IgD-negative memory B cell (primary cell): ENCODE results near the gene CCDC57. TPM values are rescaled to one million over a fixed set of nuclear protein-coding genes. Genes with fewer than 3 reads are reported as not detected.
A peak's percentile ranks its signal among the peaks of the same experiment; 100 is the strongest.
"Not testable (repeated sequence)": the region's sequence is repeated elsewhere in the genome, so short reads cannot be mapped to it uniquely, and the experiment has no call there.

Experiments
- H3K27ac Mint-ChIP-seq, 3 donors: one replicate each; pipeline ENCODE4 v1.8.0; 2020 to 2022; ENCODE audit warnings: mild to moderate bottlenecking in 3 of 3, mixed read lengths in 3 of 3, moderate library complexity in 1 of 3
- H3K27me3 Mint-ChIP-seq: one replicate; pipeline ENCODE4 v1.8.0; 2021; ENCODE audit warnings: mixed read lengths
- H3K36me3 Mint-ChIP-seq: one replicate; pipeline ENCODE4 v1.8.0; 2020; ENCODE audit warnings: mild to moderate bottlenecking, mixed read lengths
- H3K4me1 Mint-ChIP-seq, 3 donors: one replicate each; pipeline ENCODE4 v1.8.0; 2020 to 2022; ENCODE audit warnings: mixed read lengths in 3 of 3, mild to moderate bottlenecking in 1 of 3
- H3K4me3 Mint-ChIP-seq, 4 donors: one replicate each; pipeline ENCODE4 v1.8.0; 2020 to 2022; ENCODE audit warnings: mild to moderate bottlenecking in 4 of 4, mixed read lengths in 4 of 4, moderate library complexity in 3 of 4
- H3K9me3 Mint-ChIP-seq, 3 donors: one replicate each; pipeline ENCODE4 v1.8.0; 2020 to 2021; ENCODE audit warnings: mixed read lengths in 3 of 3, mild to moderate bottlenecking in 1 of 3
- polyA plus RNA-seq: library from polyadenylated mRNA; unstranded; fragments of 300-500 nt; fragmentation: Illumina TruSeq; gene quantifications from one replicate; pipeline ENCODE4 v1.2.3, GENCODE V29; 2021

The CCDC57 gene
- polyA plus RNA-seq, 1 donor from 2014 or later, result 34.1 TPM

- Mint-ChIP-seq H3K4me3 (no peak overlapping the region), H3K27ac (no peak overlapping the region), H3K27me3 (no peaks in the 10 kb centered on the region), H3K36me3 (peaks cover 2% of the 10 kb centered on the region), H3K4me1 (no peaks in the 10 kb centered on the region), H3K9me3 (no peaks in the 10 kb centered on the region)
Measured at GRCh38 chr17:82146663-82147654, 65.7 kb downstream of the CCDC57 start.

GRCh38 chr17:82145550-82146155 is 67.0 kb downstream of the CCDC57 start:
- H3K27me3 Mint-ChIP-seq, result no peaks in the 10 kb centered on the region
- H3K4me1 Mint-ChIP-seq, result no peaks in the 10 kb centered on the region
- no peaks in the 10 kb centered on the region for H3K9me3 Mint-ChIP-seq
- H3K36me3 Mint-ChIP-seq, result peaks cover 4% of the 10 kb centered on the region
- no peak overlapping the region for H3K4me3 Mint-ChIP-seq
- H3K27ac Mint-ChIP-seq, result peak overlapping the region in 1 of 3 donors; percentile 71

GRCh38 chr17:82143333-82143732 is 69.3 kb downstream of the CCDC57 start:
- Mint-ChIP-seq H3K9me3 (no peaks in the 10 kb centered on the region), H3K4me1 (no peaks in the 10 kb centered on the region), H3K27me3 (no peaks in the 10 kb centered on the region), H3K27ac (no peak overlapping the region), H3K36me3 (peaks cover 4% of the 10 kb centered on the region), H3K4me3 (no peak overlapping the region)

GRCh38 chr17:82139961-82140360 is 72.7 kb downstream of the CCDC57 start:
- not testable (repeated sequence) for H3K4me3 Mint-ChIP-seq, H3K9me3 Mint-ChIP-seq, H3K27ac Mint-ChIP-seq, H3K36me3 Mint-ChIP-seq, H3K4me1 Mint-ChIP-seq, H3K27me3 Mint-ChIP-seq

GRCh38 chr17:82138511-82138992 is 74.1 kb downstream of the CCDC57 start:
- Mint-ChIP-seq H3K36me3 (peaks cover 2% of the 10 kb centered on the region), H3K27me3 (no peaks in the 10 kb centered on the region), H3K4me3 (no peak overlapping the region), H3K4me1 (no peaks in the 10 kb centered on the region), H3K27ac (no peak overlapping the region), H3K9me3 (no peaks in the 10 kb centered on the region)

- Mint-ChIP-seq H3K9me3 (no peaks in the 10 kb centered on the region), H3K4me3 (peak overlapping the region in 1 of 4 donors; percentile 7), H3K36me3 (no peaks in the 10 kb centered on the region), H3K27me3 (no peaks in the 10 kb centered on the region), H3K4me1 (no peaks in the 10 kb centered on the region), H3K27ac (no peak overlapping the region)
Measured at GRCh38 chr17:82134101-82134500, 78.5 kb downstream of the CCDC57 start.

- H3K27me3 Mint-ChIP-seq, H3K36me3 Mint-ChIP-seq, H3K4me1 Mint-ChIP-seq, H3K27ac Mint-ChIP-seq, H3K9me3 Mint-ChIP-seq: not testable (repeated sequence)
- H3K4me3 Mint-ChIP-seq, result peak overlapping the region in 1 of 4 donors; percentile 3
Measured at GRCh38 chr17:82133166-82133953, 79.3 kb downstream of the CCDC57 start.

- H3K27me3 Mint-ChIP-seq, result no peaks in the 10 kb centered on the region
- no peak overlapping the region for H3K4me3 Mint-ChIP-seq
- peak overlapping the region in 1 of 3 donors; percentile 82 for H3K27ac Mint-ChIP-seq
- H3K36me3 Mint-ChIP-seq, result no peaks in the 10 kb centered on the region
- H3K9me3 Mint-ChIP-seq, result no peaks in the 10 kb centered on the region
- no peaks in the 10 kb centered on the region for H3K4me1 Mint-ChIP-seq
Measured at GRCh38 chr17:82129095-82129494, 83.5 kb downstream of the CCDC57 start.

GRCh38 chr17:82128287-82128686 is 84.4 kb downstream of the CCDC57 start:
- Mint-ChIP-seq H3K9me3 (no peaks in the 10 kb centered on the region), H3K4me3 (no peak overlapping the region), H3K27ac (peak overlapping the region in 1 of 3 donors; percentile 43), H3K36me3 (no peaks in the 10 kb centered on the region), H3K27me3 (no peaks in the 10 kb centered on the region), H3K4me1 (no peaks in the 10 kb centered on the region)

- Mint-ChIP-seq H3K9me3 (no peaks in the 10 kb centered on the region), H3K27me3 (no peaks in the 10 kb centered on the region), H3K27ac (peak overlapping the region in 2 of 3 donors; percentile 43 to 46), H3K36me3 (no peaks in the 10 kb centered on the region), H3K4me3 (no peak overlapping the region), H3K4me1 (no peaks in the 10 kb centered on the region)
Measured at GRCh38 chr17:82127704-82128103, 84.9 kb downstream of the CCDC57 start.

GRCh38 chr17:82127315-82127595 is 85.4 kb downstream of the CCDC57 start:
- Mint-ChIP-seq H3K27ac (peak overlapping the region in 1 of 3 donors; percentile 78), H3K36me3 (no peaks in the 10 kb centered on the region), H3K27me3 (no peaks in the 10 kb centered on the region), H3K4me1 (no peaks in the 10 kb centered on the region), H3K9me3 (no peaks in the 10 kb centered on the region), H3K4me3 (no peak overlapping the region)

GRCh38 chr17:82126556-82127314 is 85.9 kb downstream of the CCDC57 start:
- Mint-ChIP-seq H3K27ac (peak overlapping the region; percentile 54 to 78 (median 78)), H3K36me3 (no peaks in the 10 kb centered on the region), H3K4me1 (no peaks in the 10 kb centered on the region), H3K27me3 (no peaks in the 10 kb centered on the region), H3K4me3 (peak overlapping the region in 2 of 4 donors; percentile 34 to 65), H3K9me3 (no peaks in the 10 kb centered on the region)

GRCh38 chr17:82124101-82124500 is 88.5 kb downstream of the CCDC57 start:
- H3K27me3 Mint-ChIP-seq, result no peaks in the 10 kb centered on the region
- no peaks in the 10 kb centered on the region for H3K9me3 Mint-ChIP-seq
- H3K4me3 Mint-ChIP-seq, result no peak overlapping the region
- H3K36me3 Mint-ChIP-seq, result no peaks in the 10 kb centered on the region
- peak overlapping the region in 1 of 3 donors; percentile 76 for H3K27ac Mint-ChIP-seq
- no peaks in the 10 kb centered on the region for H3K4me1 Mint-ChIP-seq

- Mint-ChIP-seq H3K4me1 (no peaks in the 10 kb centered on the region), H3K27ac (no peak overlapping the region)
Measured at GRCh38 chr17:82121660-82122629, 90.7 kb downstream of the CCDC57 start.

More at GRCh38 chr17:82121660-82122629, 90.7 kb downstream of the CCDC57 start:
- H3K36me3 Mint-ChIP-seq, result no peaks in the 10 kb centered on the region
- H3K9me3 Mint-ChIP-seq, result no peaks in the 10 kb centered on the region
- H3K4me3 Mint-ChIP-seq, result no peak overlapping the region
- H3K27me3 Mint-ChIP-seq, result no peaks in the 10 kb centered on the region
